ENCODE data around the gene HIRA.

HIRA gene

DNA sequence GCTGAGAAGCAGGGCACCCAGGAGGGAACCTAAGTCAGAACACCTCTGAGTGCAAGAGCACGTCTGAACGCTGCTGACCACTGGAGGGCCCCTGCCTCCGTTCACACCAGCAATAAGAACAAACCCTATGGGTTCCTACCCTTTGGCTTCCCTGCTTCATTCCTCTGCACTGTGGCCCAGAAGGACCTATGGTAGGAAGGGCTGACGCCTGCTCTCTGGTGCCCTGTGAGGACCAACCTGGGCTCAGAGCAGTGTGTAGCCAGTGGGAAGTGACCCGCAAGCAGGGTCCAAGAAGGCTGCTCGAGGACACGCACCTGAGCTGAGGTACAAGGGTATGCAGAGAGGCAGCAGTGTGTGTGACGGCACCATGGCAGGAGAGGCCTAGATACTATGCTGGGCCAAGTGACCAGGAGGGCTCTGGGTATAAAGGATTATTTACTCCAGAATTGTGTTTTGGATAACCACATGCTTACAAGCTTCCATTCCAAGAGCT is 71.2 kb downstream of the HIRA start:
- Histone ChIP-seq H3K36me3 (ENCODE audit: control insufficient read depth, insufficient read depth, low read length) (peaks cover 38% of the 10 kb centered on the region), H3K4me1 (ENCODE audit: control insufficient read depth, insufficient read depth, low read length) (no peaks in the 10 kb centered on the region), H3K4me3 (ENCODE audit: low read length) (no peak overlapping the region)

DNA sequence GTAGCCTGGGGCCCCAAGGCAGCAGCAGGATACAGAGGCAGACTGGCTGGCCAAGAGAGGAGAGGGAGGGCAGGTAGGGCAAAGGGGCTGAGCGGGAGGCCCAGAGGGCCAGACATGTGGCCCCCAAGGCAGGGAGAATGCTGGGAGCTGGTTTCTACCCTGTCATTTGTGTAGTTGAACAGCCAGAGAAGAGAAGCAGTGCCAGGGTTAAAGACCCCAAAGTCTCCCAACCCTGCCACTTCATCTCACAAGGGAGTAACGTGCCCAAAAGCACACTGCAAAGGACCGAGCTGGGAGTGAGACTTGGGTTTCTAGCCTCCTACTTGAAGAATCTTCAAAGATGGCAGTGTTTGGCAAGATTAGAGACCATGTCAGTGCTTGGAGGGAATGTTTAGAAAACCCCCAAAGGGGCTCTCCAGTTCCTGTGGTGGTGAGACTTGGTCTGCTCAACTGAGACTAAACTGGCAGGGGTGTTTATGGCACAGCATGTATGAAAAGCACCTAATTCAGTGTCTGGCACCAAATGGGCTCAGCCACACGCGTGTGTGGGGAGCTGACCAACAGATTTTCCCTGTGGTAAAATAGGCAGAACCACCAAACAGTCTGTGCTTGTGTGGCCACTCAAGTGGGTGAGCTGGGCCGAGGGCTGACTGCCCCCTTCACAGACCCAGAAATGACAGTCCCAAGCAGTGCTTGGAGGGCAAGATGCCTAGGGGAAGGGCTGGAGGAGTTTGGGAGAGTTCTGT is 71.8 kb downstream of the HIRA start:
- Histone ChIP-seq H3K27me3 (ENCODE audit: control insufficient read depth, insufficient read depth, low read length) (no peaks in the 10 kb centered on the region), H3K9ac (ENCODE audit: low read length) (no peak overlapping the region), H3K36me3 (ENCODE audit: control insufficient read depth, insufficient read depth, low read length) (peaks cover 38% of the 10 kb centered on the region), H3K4me3 (ENCODE audit: low read length) (no peak overlapping the region), H3K4me1 (ENCODE audit: control insufficient read depth, insufficient read depth, low read length) (no peaks in the 10 kb centered on the region), H3K27ac (ENCODE audit: low read depth, low read length) (no peak overlapping the region)

More for the DNA sequence above, 71.2 kb downstream of the HIRA start:
- Histone ChIP-seq H3K9ac (ENCODE audit: low read length) (no peak overlapping the region), H3K27ac (ENCODE audit: low read depth, low read length) (no peak overlapping the region), H3K27me3 (ENCODE audit: control insufficient read depth, insufficient read depth, low read length) (no peaks in the 10 kb centered on the region)

DNA sequence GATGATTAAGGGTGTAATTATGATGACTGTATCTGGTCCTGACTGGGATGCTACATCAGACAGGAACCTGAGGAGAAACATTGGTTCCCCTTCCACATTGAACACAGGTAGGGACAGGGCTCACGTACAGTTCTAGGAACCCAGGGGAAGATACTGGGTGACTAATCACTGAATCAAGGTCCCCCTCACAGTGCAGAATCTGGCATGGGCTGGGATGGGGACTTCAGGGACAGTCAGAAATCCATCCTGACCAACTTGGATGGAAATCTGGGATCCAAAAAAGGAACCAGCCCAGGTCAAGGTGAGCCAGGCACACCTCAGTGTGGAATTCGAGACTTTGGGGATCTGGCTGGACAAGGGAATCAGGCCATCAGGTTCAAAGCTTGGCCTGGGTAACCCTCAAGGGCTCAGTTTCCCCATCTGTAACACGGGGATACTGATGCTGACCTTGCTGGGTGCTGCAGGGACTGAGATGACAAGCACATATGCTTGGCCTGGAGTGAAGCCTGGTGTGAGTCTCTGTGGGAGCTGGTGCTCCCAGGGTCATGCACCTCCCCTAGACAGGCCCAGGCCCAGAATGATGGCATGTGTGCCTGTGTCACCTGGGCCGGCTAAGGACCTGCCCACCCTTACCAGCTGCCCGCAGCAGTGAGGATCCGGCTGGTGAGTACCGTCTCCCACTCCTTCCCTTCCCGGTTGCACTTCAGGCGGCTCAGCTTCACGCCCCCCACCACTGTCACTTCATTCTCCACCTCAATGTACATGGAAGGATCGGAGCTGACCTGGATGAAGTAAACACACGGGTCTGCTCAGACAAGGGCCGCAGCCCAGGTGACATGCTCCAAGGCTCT is 72.6 kb downstream of the HIRA start:
- Histone ChIP-seq H3K4me3 (ENCODE audit: low read length) (no peak overlapping the region), H3K27me3 (ENCODE audit: control insufficient read depth, insufficient read depth, low read length) (no peaks in the 10 kb centered on the region), H3K4me1 (ENCODE audit: control insufficient read depth, insufficient read depth, low read length) (no peaks in the 10 kb centered on the region), H3K9ac (ENCODE audit: low read length) (no peak overlapping the region), H3K36me3 (ENCODE audit: control insufficient read depth, insufficient read depth, low read length) (peaks cover 39% of the 10 kb centered on the region), H3K27ac (ENCODE audit: low read depth, low read length) (no peak overlapping the region)

DNA sequence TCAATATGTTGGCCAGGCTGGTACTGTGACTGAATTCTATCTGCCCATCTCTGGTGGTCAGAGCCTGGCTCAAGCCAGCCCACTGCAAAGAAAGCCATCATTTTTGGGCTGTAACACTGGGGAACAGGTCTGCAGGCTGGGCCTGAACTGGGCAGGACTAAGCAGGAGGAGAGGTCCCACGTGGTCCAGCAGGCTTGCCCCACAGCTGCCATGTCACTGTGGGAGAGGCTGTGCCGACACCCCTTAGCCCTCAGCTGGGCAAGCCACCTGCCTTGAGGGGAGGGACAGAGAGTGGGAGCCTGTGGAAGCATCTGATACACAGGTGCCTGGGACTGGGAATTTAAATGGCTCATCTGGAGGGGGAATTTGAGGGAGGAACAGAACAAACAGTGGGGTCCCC is 73.3 kb downstream of the HIRA start:
- no peak overlapping the region for H3K4me3 ChIP-seq (ENCODE audit: low read length)
- peaks cover 46% of the 10 kb centered on the region for H3K36me3 ChIP-seq (ENCODE audit: control insufficient read depth, insufficient read depth, low read length)
- H3K27me3 ChIP-seq (ENCODE audit: control insufficient read depth, insufficient read depth, low read length): no peaks in the 10 kb centered on the region
- no peak overlapping the region for H3K9ac ChIP-seq (ENCODE audit: low read length)
- no peaks in the 10 kb centered on the region for H3K4me1 ChIP-seq (ENCODE audit: control insufficient read depth, insufficient read depth, low read length)
- H3K27ac ChIP-seq (ENCODE audit: low read depth, low read length): no peak overlapping the region

DNA sequence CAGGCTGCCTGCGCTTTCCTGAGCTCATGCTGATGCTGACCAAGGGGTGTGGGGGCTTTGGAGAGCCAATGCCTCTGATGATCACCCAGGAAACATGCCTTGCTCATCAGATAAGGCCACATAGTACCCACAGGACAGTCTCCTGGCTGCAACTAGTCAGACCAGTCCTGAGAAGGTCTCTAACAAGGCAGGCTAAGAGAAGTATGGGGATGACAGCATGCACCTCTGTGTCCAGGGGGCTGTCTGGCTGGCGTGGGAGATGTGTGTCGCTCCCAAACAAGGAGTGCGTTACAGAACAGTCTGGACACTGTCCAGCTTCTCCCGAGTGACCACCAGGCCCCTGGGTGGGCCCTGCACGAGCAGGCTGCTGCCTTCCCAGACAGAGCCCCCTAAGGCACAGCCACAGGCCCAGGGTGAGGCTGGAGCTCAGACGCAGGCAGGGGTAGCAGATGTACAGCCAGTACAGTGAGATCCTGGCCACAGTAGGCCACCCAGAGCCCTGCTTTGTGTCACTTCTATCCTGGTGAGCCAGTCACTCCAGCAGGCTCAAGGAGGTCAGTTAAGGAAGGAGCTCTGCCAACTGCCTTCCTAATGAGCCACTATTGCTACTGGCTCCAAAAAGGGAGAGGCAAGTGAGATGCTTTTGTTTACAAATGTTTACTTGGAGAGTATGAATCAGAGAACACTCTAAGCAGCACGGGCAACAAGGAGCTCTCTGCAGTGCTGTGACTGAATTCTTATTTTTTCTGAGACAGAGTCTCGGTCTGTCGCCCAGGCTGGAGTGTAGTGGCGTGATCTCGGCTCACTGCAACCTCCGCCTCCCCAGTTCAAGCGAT is 74.0 kb downstream of the HIRA start:
- no peak overlapping the region for H3K4me3 ChIP-seq (ENCODE audit: low read length)
- H3K36me3 ChIP-seq (ENCODE audit: control insufficient read depth, insufficient read depth, low read length): peaks cover 52% of the 10 kb centered on the region

DNA sequence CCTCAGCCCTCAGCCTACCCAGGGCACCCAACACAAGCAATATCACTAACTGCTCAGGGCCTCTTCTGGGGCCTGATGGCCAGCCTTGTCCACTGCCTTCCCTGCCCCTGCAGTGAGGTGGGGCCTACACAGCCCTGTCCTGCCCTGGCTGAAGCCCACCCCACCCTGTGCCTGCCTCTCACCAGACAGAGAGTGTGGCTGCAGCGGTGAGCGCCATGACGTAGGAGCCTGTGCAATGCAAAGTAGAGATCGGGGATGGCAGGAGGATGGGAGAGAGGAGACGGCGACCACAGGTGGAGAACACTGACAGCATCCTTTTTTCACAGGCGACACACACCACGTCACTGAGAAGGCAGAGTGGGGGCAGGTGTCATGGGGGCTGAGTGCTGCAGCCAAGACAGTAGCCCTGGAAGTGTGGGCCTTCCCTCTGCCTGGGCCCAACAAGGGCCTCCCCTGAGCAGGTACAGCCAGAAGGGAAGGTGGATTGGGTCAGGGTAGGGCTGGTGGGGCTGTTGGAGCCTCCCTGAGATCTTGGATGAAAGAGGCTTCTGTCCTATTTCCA is 74.7 kb downstream of the HIRA start:
- H3K27me3 ChIP-seq (ENCODE audit: control insufficient read depth, insufficient read depth, low read length): no peaks in the 10 kb centered on the region
- H3K36me3 ChIP-seq (ENCODE audit: control insufficient read depth, insufficient read depth, low read length): peaks cover 57% of the 10 kb centered on the region
- H3K27ac ChIP-seq (ENCODE audit: low read depth, low read length): no peak overlapping the region
- H3K9ac ChIP-seq (ENCODE audit: low read length): no peak overlapping the region
- H3K4me3 ChIP-seq (ENCODE audit: low read length): no peak overlapping the region
- no peaks in the 10 kb centered on the region for H3K4me1 ChIP-seq (ENCODE audit: control insufficient read depth, insufficient read depth, low read length)

More for the DNA sequence above, 74.0 kb downstream of the HIRA start:
- no peaks in the 10 kb centered on the region for H3K4me1 ChIP-seq (ENCODE audit: control insufficient read depth, insufficient read depth, low read length)
- no peak overlapping the region for H3K9ac ChIP-seq (ENCODE audit: low read length)
- no peaks in the 10 kb centered on the region for H3K27me3 ChIP-seq (ENCODE audit: control insufficient read depth, insufficient read depth, low read length)
- H3K27ac ChIP-seq (ENCODE audit: low read depth, low read length): no peak overlapping the region

DNA sequence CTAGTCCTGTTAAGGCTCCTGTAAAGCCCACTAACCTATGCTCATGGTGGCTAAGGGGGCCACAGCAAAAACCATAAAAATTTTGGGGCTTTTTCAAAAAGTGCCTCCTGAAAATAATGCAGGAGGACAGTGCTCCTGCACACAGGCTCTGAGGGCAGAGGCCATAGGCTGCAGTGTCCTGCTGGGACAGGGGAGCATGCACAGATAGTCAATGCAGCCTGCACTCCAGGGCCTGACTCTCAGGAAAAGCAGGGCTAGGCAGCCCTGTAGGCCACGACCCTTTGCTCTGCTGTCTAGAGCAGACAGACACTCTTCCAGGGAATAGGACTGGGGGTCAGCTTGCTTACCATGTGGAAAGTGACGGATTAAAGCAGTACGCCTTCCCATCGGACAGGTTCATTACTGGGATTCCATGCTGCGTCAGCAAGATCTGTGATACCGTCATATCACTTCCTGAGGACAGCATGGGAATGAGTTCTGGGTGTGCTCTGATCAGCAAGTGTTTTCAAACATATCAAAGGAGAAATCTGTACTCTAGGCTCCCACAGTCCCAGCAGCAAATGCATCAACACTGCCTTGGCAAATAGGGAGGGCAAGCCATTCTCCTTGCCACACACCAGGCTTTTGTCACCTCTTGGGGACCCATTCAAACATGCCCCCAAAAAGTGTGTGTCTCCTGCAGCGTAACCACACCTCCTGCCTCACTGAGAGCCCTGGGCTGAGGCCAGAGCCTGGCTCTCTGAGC is 75.9 kb downstream of the HIRA start:
- Histone ChIP-seq H3K27ac (ENCODE audit: low read depth, low read length) (no peak overlapping the region), H3K36me3 (ENCODE audit: control insufficient read depth, insufficient read depth, low read length) (peaks cover 52% of the 10 kb centered on the region), H3K4me1 (ENCODE audit: control insufficient read depth, insufficient read depth, low read length) (no peaks in the 10 kb centered on the region), H3K4me3 (ENCODE audit: low read length) (no peak overlapping the region), H3K27me3 (ENCODE audit: control insufficient read depth, insufficient read depth, low read length) (no peaks in the 10 kb centered on the region), H3K9ac (ENCODE audit: low read length) (no peak overlapping the region)

DNA sequence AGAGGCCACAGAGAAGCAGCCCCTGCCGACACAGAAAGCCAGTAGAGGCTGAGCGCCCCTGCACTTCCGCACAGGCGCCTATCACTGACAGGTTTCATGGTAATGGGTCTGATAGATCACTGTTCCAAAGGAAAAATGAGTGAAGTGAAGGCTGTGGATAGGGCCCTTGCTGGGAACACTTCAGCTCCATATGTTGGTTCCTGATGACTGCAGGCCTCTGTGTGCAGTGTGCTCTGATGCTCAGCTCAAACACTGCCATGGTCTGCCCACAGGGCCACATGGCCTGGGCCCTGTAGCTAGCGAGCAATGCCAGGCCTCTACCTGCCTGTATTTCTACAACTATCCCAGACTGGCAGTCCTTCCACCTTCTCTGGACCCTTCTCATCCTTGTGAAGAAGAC is 77.3 kb downstream of the HIRA start:
- Histone ChIP-seq H3K4me1 (ENCODE audit: control insufficient read depth, insufficient read depth, low read length) (no peaks in the 10 kb centered on the region), H3K9ac (ENCODE audit: low read length) (no peak overlapping the region), H3K36me3 (ENCODE audit: control insufficient read depth, insufficient read depth, low read length) (peaks cover 48% of the 10 kb centered on the region), H3K27me3 (ENCODE audit: control insufficient read depth, insufficient read depth, low read length) (no peaks in the 10 kb centered on the region), H3K4me3 (ENCODE audit: low read length) (no peak overlapping the region), H3K27ac (ENCODE audit: low read depth, low read length) (no peak overlapping the region)

DNA sequence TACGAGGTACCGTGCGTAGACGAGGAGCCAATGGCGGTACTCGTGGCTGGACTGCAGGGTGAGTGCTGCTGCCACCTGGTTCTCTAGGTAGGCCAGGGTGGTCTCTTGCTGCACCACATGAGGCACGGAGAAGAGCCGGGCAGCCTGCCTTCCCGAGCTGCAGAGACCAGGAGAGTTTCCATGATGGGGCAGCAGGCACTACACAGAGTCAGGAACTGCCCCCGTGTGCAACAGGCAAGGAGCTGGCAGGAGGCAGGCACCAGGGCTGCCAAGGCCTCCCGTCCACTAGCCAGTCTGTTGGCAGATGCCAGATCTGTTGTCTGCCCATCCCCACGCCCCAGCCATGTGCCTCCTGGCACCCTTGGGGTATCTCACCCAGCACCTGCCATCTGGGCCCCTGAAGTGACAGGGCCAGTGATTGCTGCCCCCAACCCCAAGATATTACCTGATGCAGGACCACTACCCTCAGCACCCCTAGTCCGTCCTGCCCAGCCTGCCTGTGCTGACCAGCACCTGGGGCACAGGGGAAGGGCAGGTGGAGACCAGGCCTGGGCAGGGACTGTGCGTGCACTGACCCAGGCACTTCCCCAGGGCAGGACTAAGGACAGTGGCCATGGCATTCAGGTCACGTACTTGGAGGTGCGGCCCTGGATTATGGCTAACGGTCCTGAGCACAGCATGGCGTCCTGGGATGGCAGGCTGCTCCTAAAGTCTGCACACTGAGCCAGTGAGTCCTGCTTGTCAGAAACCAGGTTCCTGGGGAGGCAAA is 78.0 kb downstream of the HIRA start:
- H3K36me3 ChIP-seq (ENCODE audit: control insufficient read depth, insufficient read depth, low read length): peaks cover 44% of the 10 kb centered on the region
- H3K4me1 ChIP-seq (ENCODE audit: control insufficient read depth, insufficient read depth, low read length): no peaks in the 10 kb centered on the region
- H3K27me3 ChIP-seq (ENCODE audit: control insufficient read depth, insufficient read depth, low read length): no peaks in the 10 kb centered on the region
- no peak overlapping the region for H3K9ac ChIP-seq (ENCODE audit: low read length)
- H3K27ac ChIP-seq (ENCODE audit: low read depth, low read length): no peak overlapping the region
- no peak overlapping the region for H3K4me3 ChIP-seq (ENCODE audit: low read length)

DNA sequence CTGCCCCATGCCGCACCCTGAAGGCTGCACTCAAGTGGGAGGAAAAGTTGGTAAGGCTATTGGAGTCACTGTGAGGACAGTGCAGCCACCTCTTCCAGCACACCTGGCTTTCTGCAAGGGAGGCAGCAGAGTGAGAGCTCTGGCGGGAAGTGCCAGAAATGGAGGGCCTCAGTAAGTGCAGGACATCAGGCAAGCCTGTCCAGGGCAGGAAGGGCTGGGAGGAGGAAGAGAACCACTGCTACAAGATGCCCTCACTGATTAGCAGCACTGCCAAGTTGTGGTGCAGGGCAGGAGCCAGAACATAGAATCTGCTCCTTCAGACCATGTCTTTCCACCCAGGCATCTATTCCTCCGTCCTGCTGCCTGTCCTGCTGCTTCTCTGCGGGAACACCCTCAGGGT is 78.8 kb downstream of the HIRA start:
- no peaks in the 10 kb centered on the region for H3K27me3 ChIP-seq (ENCODE audit: control insufficient read depth, insufficient read depth, low read length)
- H3K9ac ChIP-seq (ENCODE audit: low read length): no peak overlapping the region
- peaks cover 47% of the 10 kb centered on the region for H3K36me3 ChIP-seq (ENCODE audit: control insufficient read depth, insufficient read depth, low read length)
- no peak overlapping the region for H3K4me3 ChIP-seq (ENCODE audit: low read length)
- H3K27ac ChIP-seq (ENCODE audit: low read depth, low read length): no peak overlapping the region
- H3K4me1 ChIP-seq (ENCODE audit: control insufficient read depth, insufficient read depth, low read length): no peaks in the 10 kb centered on the region

DNA sequence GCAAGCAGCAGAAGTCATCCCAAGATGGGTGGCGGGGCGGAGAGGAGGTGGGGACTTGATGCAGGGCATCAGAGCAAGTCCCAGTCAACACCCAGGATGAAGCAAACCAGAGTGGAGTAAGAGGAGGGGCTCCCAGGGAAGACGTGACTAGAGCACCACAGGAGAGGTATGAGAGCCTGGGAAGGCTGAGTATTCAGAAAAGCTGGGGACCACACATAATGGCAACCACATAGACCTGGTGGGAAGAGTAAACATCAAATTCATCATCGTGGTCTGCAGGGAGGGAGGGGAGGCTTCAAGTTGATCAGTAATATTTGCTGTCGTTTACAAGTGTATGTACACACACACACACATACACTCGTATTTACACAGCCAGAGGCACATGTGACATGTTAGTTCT is 79.3 kb downstream of the HIRA start:
- Histone ChIP-seq H3K4me1 (ENCODE audit: control insufficient read depth, insufficient read depth, low read length) (no peaks in the 10 kb centered on the region), H3K9ac (ENCODE audit: low read length) (no peak overlapping the region), H3K36me3 (ENCODE audit: control insufficient read depth, insufficient read depth, low read length) (peaks cover 45% of the 10 kb centered on the region), H3K4me3 (ENCODE audit: low read length) (no peak overlapping the region), H3K27me3 (ENCODE audit: control insufficient read depth, insufficient read depth, low read length) (no peaks in the 10 kb centered on the region), H3K27ac (ENCODE audit: low read depth, low read length) (no peak overlapping the region)

All from rectal smooth muscle tissue (tissue), 1 donor.